Activated T-cell treated with anti-CD3 and anti-CD28 coated beads, Interleukin-2, amount 50 U/mL, for 4 hours (primary cell): Measurements from ENCODE around the gene SCARB2. TPM values are rescaled to one million over a fixed set of nuclear protein-coding genes. Genes with fewer than 3 reads are reported as not detected.

Experiments
- ATAC-seq, 2 donors: fragments of 200-7000 bp; cut with Tn5 transposase; one replicate each; pipeline ENCODE4 v1.10.0; 2021
- DNase-seq: peaks from one replicate; pipeline ENCODE4 v3.0.0-alpha.2; 2020
- H3K27me3 Mint-ChIP-seq: one replicate; pipeline ENCODE4 v1.8.0; 2021; ENCODE audit warnings: low read depth, mixed read lengths
- H3K36me3 Mint-ChIP-seq: one replicate; pipeline ENCODE4 v1.8.0; 2022; ENCODE audit warnings: mixed read lengths; ENCODE audit not compliant: insufficient read depth
- H3K4me1 Mint-ChIP-seq: one replicate; pipeline ENCODE4 v1.8.0; 2021; ENCODE audit warnings: low read depth, mixed read lengths
- H3K4me3 Mint-ChIP-seq: one replicate; pipeline ENCODE4 v1.8.0; 2021; ENCODE audit warnings: mild to moderate bottlenecking, moderate library complexity, mixed read lengths
- H3K9me3 Mint-ChIP-seq: one replicate; pipeline ENCODE4 v1.8.0; 2021; ENCODE audit warnings: mixed read lengths
- total RNA-seq, 3 donors: library from RNA; stranded (reverse); gene quantifications; one replicate each; pipeline ENCODE4 v1.2.1, GENCODE V29; 2021

Gene SCARB2
- total RNA-seq, 3 donors from 2014 or later: 3.5 to 5.3 (median 4.6) TPM

- no peaks in the 10 kb centered on the region for H3K27me3 Mint-ChIP-seq
- H3K36me3 Mint-ChIP-seq: peaks cover 61% of the 10 kb centered on the region
- DNase-seq: no peak
- no peaks in the 10 kb centered on the region for H3K4me1 Mint-ChIP-seq
- no peak for ATAC-seq
- no peak overlapping the region for H3K4me3 Mint-ChIP-seq
- no peaks in the 10 kb centered on the region for H3K9me3 Mint-ChIP-seq
These were observed 93.4 kb downstream of the SCARB2 start for GRCh38 chr4:76120199-76120598.

GRCh38 chr4:76117536-76117935 lies 96.1 kb downstream of the SCARB2 start:
- no peak for DNase-seq
- no peaks in the 10 kb centered on the region for H3K4me1 Mint-ChIP-seq
- ATAC-seq: no peak
- H3K4me3 Mint-ChIP-seq: no peak overlapping the region
- H3K36me3 Mint-ChIP-seq: peaks cover 53% of the 10 kb centered on the region
- no peaks in the 10 kb centered on the region for H3K9me3 Mint-ChIP-seq
- H3K27me3 Mint-ChIP-seq: no peaks in the 10 kb centered on the region

DNA sequence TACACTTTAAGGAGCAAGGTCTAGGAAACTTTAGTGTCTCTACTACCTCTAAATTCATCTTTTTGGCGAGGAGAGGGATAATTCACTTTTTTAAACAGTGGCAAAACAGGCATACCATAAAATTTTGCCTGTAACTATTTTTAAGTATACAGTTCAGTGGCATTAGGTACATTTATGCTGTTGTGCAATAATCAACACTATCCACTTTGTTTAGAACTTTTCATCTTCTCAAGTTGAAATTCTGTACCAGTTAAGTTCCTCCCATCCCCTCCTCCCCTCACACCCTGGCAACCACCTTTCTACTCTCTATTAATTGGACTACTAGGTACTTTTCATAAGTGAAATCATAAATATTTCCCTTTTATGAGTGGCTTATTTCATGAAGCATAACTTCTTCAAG lies 96.8 kb downstream of the SCARB2 start:
- Mint-ChIP-seq H3K36me3 (peaks cover 48% of the 10 kb centered on the region), H3K4me1 (no peaks in the 10 kb centered on the region), H3K27me3 (no peaks in the 10 kb centered on the region), H3K4me3 (no peak overlapping the region), H3K9me3 (no peaks in the 10 kb centered on the region)
- DNase-seq (no peak), ATAC-seq (no peak)

Other genes starting within 250 kb of the SCARB2 start
- 10 to 100 TPM; 70.4 to 80.0 (median 79.9) TPM for gene SDAD1, start 222.9 kb downstream of the SCARB2 start, total RNA-seq
- gene CXCL9, start 206.3 kb downstream of the SCARB2 start, total RNA-seq: 10 to 100 TPM; 13.0 to 65.1 (median 15.1) TPM
- 10 to 100 TPM; 13.0 to 52.3 (median 13.9) TPM for gene CXCL10, start 190.3 kb downstream of the SCARB2 start, total RNA-seq
- 1 to 10 TPM in 2 of 3 donors, under 1 TPM in 1; 0.37 to 3.4 (median 2.4) TPM for gene CXCL11, start 177.8 kb downstream of the SCARB2 start, total RNA-seq
- gene ART3, start 139.1 kb downstream of the SCARB2 start, total RNA-seq: under 1 TPM in 2 of 3 donors, not detected in 1; 0.79 to 0.95 TPM
- gene NUP54, start 65.4 kb downstream of the SCARB2 start, total RNA-seq: 10 to 100 TPM; 57.8 to 59.7 (median 59.3) TPM
- not detected for gene FAM47E, start 37.9 kb upstream of the SCARB2 start, total RNA-seq
- under 1 TPM; 0.23 to 0.52 (median 0.34) TPM for gene STBD1, start 92.9 kb upstream of the SCARB2 start, total RNA-seq
- not detected for gene CCDC158, start 207.3 kb upstream of the SCARB2 start, total RNA-seq
- gene SHROOM3, start 221.4 kb upstream of the SCARB2 start, total RNA-seq: under 1 TPM; 0.05 to 0.33 (median 0.08) TPM